GM12874 (cell line): Measurements from ENCODE around the gene USP17L26.
"Not testable (repeated sequence)": the region's sequence is repeated elsewhere in the genome, so short reads cannot be mapped to it uniquely, and the experiment has no call there.

ENCODE experiments used
- CTCF ChIP-seq: IDR thresholded peaks from 2 replicates; pipeline ENCODE4 v1.5.1; 2011; ENCODE audit warnings: low read depth, mild to moderate bottlenecking, control low read depth, low read length, moderate library complexity; ENCODE audit not compliant: insufficient read depth

Gene USP17L26

GRCh38 chr4:9334358-9334757 is at the start of gene USP17L26:
Gene USP17L26 (plus strand): TSS chr4:9334658. CDS start chr4:9334658, 0 bp downstream.
- not testable (repeated sequence) for TF ChIP-seq CTCF

- not testable (repeated sequence) for TF ChIP-seq CTCF
Measured at GRCh38 chr4:9324865-9325264, 9.6 kb upstream of the USP17L26 start, which contains the start of gene USP17L24. Gene USP17L24 (plus strand): TSS chr4:9325165. CDS start chr4:9325165, 0 bp downstream.

- TF ChIP-seq CTCF, result not testable (repeated sequence)
Measured at GRCh38 chr4:9329611-9330010, 4.8 kb upstream of the USP17L26 start, which contains the start of gene USP17L25. Gene USP17L25 (plus strand): TSS chr4:9329911. CDS start chr4:9329911, 0 bp downstream.

GRCh38 chr4:9339103-9339502 is 4.6 kb downstream of the USP17L26 start, which contains the start of gene USP17L5:
Gene USP17L5 (plus strand): TSS chr4:9339403. CDS start chr4:9339403, 0 bp downstream.
- TF ChIP-seq CTCF, result not testable (repeated sequence)

GRCh38 chr4:9343848-9344247 is 9.4 kb downstream of the USP17L26 start, which contains the start of gene USP17L27:
Gene USP17L27 (plus strand): TSS chr4:9344148. CDS start chr4:9344148, 0 bp downstream.
- TF ChIP-seq CTCF, result not testable (repeated sequence)

- not testable (repeated sequence) for TF ChIP-seq CTCF
Measured at GRCh38 chr4:9348593-9348992, 14.1 kb downstream of the USP17L26 start, which contains the start of gene USP17L28. Gene USP17L28 (plus strand): TSS chr4:9348893. CDS start chr4:9348893, 0 bp downstream.

GRCh38 chr4:9353338-9353737 is 18.9 kb downstream of the USP17L26 start, which contains the start of gene USP17L29:
Gene USP17L29 (plus strand): TSS chr4:9353638. CDS start chr4:9353638, 0 bp downstream.
- TF ChIP-seq CTCF, result not testable (repeated sequence)
